Measurements from ENCODE around the gene BMAL2.

DNA sequence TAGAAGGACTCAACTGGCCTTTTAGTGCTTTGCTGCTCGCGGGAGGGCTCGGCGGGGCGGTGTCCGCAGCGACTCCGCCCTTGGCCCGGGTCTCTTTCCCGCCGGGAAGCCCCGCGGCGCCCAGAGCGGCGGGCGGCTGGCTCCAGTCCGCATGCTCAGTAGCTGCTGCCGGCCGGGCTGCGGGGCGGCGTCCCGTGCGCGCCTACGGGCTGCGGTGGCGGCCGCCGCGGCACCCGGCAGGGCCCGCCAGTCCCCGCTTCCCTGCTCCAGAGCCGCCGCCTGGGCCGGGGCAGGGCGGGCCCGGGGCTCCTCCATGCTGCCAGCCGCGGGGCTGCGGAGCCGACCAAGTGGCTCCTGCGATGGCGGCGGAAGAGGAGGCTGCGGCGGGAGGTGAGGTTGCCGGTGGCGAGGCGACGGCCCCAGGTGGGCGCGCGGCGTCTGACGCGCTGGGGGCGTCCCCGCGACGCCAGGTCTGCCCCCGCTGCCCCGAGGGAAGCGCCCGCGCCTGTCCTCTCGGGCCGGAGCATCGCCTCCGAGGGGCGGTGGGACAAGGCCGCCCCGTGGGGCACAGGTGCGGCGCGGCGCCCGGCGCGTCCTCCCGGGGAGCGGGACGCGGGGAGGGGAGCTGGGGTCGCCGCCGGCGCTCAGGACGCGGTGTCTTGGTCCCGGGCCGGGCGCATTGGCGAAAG lies at the start of gene BMAL2:
- no peak for TF ChIP-seq CTCF (IDR thresholded peaks at IDR 0.05)
- peak in 1 of 2 donors; percentile 19 for TF ChIP-seq POLR2A (IDR thresholded peaks at IDR 0.05)
